ENCODE data around the gene ARHGEF7.
"Not testable (repeated sequence)": the region's sequence is repeated elsewhere in the genome, so short reads cannot be mapped to it uniquely, and the experiment has no call there.

The ARHGEF7 gene

DNA sequence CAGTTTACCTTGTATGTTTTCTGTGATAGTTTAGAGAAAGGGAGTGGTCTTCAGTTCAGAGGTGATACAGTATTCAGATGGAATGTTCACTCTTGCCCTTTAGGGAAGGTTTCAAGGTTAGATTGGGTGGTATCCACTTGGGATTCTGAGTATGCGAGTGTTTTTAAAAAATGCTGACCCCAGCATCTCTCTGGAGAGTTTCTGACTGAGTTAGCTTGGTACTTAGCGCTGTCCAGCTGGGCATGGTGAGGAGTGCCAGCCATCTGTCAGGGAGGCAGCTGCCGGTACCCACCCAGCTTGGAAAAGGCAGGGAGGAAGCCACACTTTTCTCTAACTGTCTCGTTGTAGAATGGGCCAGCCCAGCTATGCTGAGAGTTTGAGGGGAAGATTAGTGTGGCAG lies 63.3 kb downstream of the ARHGEF7 start:
- Histone ChIP-seq H3K36me3 (ENCODE audit: control insufficient read depth, insufficient read depth, low read length) (peaks cover 4% of the 10 kb centered on the region), H3K9me3 (ENCODE audit: control insufficient read depth, low read length) (no peaks in the 10 kb centered on the region), H3K4me1 (ENCODE audit: control insufficient read depth, insufficient read depth, low read length) (peaks cover 11% of the 10 kb centered on the region), H3K27me3 (ENCODE audit: control insufficient read depth, insufficient read depth, low read length) (no peaks in the 10 kb centered on the region), H3K4me3 (ENCODE audit: low read length) (no peak overlapping the region), H3K9ac (ENCODE audit: low read length) (no peak overlapping the region)

DNA sequence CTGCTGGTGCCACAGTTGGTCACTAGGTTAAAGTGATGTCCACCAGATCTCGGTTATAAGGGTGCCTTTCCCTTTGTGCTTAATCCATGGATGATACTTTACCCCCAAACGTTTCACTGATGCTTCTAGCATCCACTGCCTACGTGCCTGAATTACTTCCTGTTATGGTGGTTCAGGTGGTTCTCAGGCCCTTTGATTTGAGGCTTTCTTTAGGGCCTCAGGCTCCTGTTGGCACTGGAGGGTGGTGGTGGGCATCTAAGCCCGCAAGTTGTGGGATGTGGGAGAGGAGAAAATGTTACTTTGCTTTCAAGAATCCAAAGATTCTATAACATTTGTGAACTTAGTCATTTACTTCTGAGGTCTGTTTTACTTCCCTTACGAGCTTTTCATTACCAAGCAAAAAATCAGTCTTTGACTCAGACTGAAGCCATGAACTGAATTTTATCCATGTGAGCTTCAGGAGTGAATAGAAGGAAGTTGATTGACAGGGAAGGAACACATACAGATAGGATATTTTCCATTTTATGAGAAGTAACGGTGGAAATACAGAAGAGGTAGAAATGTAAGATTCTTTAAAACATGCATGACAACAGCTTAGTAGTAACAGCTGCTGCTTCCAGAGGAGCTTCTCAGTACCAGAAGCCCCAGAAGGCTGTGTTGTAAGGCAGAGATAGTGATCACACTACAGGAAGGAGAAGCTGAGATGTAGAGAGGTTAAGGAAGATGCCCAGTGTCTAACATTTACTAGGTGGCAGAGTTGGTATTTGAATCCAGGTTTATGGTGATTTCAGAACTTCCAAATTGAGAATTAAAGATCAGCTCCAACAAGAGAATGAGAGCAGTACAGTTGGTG lies 65.0 kb downstream of the ARHGEF7 start:
- H3K4me3 ChIP-seq (ENCODE audit: low read length) = no peak overlapping the region
- no peaks in the 10 kb centered on the region for H3K9me3 ChIP-seq (ENCODE audit: control insufficient read depth, low read length)
- no peaks in the 10 kb centered on the region for H3K27me3 ChIP-seq (ENCODE audit: control insufficient read depth, insufficient read depth, low read length)
- peaks cover 20% of the 10 kb centered on the region for H3K4me1 ChIP-seq (ENCODE audit: control insufficient read depth, insufficient read depth, low read length)
- H3K36me3 ChIP-seq (ENCODE audit: control insufficient read depth, insufficient read depth, low read length) = peaks cover 4% of the 10 kb centered on the region
- H3K9ac ChIP-seq (ENCODE audit: low read length) = no peak overlapping the region

DNA sequence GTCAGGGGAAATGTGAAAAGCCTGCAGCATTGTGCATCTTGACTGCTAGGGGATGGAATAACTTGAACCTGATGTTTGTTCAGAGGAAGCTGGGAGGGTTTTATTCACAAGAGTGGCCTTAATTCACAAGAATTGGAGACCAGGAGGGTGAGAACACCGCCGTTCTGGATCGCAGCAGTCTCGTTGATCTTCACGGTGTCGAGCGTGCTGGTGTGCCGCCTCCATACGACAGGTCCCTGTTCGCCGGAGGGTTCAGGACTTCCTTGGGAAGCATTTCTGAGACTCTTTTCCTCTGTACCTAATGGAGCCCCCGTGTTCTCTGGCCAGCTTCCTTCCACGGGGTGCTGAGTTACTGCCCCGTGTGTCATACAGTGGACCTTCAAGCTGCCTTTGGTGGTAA lies 66.9 kb downstream of the ARHGEF7 start:
- no peak overlapping the region for H3K9ac ChIP-seq (ENCODE audit: low read length)
- no peaks in the 10 kb centered on the region for H3K27me3 ChIP-seq (ENCODE audit: control insufficient read depth, insufficient read depth, low read length)
- H3K9me3 ChIP-seq (ENCODE audit: control insufficient read depth, low read length) = no peaks in the 10 kb centered on the region
- peaks cover 4% of the 10 kb centered on the region for H3K36me3 ChIP-seq (ENCODE audit: control insufficient read depth, insufficient read depth, low read length)
- H3K4me1 ChIP-seq (ENCODE audit: control insufficient read depth, insufficient read depth, low read length) = peaks cover 23% of the 10 kb centered on the region
- H3K4me3 ChIP-seq (ENCODE audit: low read length) = no peak overlapping the region

DNA sequence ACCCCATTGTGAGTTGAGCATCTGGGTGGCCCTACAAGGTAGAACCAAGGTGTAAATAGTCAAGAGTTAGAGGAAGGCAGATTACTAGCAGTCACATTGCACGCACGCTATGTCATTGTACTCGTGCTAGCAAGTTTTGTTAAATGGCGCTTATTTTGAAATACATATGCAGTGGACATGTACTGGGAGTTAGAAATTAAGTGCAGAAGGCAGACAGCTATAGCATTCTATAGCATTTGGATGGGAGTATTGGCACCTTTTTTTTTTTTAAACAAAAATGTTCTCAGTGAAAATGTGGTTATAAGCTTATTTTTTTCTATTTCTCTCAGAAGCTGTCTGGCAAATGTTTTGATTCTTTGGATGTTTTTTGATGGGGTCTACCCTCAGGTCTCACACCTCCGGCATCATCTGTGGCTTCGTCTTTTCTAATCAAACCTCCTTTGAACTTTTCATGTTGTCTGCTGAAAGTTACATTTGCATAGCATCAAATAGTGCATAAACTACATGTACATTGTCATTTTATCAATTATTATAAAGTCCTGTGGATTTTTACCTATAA lies 68.1 kb downstream of the ARHGEF7 start:
- H3K9me3 ChIP-seq (ENCODE audit: control insufficient read depth, low read length) = no peaks in the 10 kb centered on the region
- H3K4me1 ChIP-seq (ENCODE audit: control insufficient read depth, insufficient read depth, low read length) = peaks cover 22% of the 10 kb centered on the region
- no peak overlapping the region for H3K9ac ChIP-seq (ENCODE audit: low read length)
- no peak overlapping the region for H3K4me3 ChIP-seq (ENCODE audit: low read length)
- no peaks in the 10 kb centered on the region for H3K27me3 ChIP-seq (ENCODE audit: control insufficient read depth, insufficient read depth, low read length)
- no peaks in the 10 kb centered on the region for H3K36me3 ChIP-seq (ENCODE audit: control insufficient read depth, insufficient read depth, low read length)

DNA sequence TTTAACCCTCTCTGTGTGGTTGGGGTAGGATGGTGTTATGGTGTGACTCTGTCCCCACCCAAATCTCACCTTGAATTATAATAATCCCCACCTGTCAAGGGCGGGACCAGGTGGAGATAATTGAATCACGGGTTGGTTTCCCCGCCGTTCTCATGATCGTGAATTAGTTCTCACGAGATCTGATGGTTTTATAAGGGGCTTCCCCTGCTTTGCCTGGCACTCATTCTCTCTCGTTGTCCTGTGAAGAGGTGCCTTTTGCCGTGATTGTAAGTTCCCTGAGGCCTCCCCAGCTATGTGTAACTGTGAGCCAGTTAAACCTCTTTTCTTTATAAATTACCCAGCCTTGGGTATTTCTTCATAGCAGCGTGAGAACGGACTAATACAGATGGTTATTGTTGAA lies 68.8 kb downstream of the ARHGEF7 start:
- Histone ChIP-seq H3K9ac (ENCODE audit: low read length) (no peak overlapping the region), H3K4me3 (ENCODE audit: low read length) (no peak overlapping the region), H3K9me3 (ENCODE audit: control insufficient read depth, low read length) (no peaks in the 10 kb centered on the region), H3K27me3 (ENCODE audit: control insufficient read depth, insufficient read depth, low read length) (no peaks in the 10 kb centered on the region), H3K4me1 (ENCODE audit: control insufficient read depth, insufficient read depth, low read length) (peaks cover 24% of the 10 kb centered on the region), H3K36me3 (ENCODE audit: control insufficient read depth, insufficient read depth, low read length) (no peaks in the 10 kb centered on the region)

DNA sequence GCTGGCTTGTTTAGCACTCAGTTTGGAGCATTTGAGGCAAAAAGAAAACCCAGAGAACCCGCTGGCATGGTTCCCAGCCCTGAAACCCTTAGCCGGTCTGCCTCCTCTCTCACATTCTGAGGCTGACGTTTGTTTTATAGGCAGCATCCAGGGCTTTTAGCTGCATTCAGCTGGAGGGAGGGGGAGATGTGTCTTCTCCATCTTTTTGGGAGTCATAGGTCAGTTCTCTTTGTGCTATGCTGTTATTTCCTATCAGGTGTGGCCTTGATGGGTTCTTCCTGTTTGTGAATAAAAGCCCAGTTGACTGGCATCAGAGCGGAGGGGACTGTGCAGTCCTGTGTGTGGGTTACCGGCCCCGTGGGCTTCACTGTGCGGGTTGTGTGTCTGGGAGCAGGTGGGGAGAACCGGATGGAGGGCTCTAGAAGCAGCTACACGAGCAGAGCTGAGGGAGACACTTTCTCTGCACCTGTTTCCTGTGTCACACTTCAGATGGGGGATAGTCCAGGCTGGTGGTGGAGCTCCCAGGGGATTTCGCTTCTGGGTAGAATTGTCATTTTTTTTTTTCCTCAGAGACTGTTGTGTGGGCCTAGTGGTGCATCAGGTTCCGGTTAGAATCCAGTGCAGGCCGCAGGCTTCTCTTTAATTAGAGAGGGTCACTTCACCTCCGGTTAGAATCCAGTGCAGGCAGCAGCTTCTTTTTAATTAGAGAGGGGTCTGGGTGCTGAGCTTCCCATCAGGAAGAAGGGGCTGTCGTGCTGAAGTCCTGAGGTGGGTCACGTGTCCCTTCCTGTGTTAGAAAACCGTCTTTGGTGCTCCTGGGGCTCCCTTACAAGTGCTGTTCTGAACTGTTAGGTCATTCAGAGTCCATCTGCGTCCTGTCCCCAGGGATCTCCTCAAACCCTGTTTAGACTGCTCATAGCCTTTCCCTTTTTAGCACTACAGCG lies 69.6 kb downstream of the ARHGEF7 start:
- no peak overlapping the region for H3K4me3 ChIP-seq (ENCODE audit: low read length)
- peaks cover 24% of the 10 kb centered on the region for H3K4me1 ChIP-seq (ENCODE audit: control insufficient read depth, insufficient read depth, low read length)
- no peak overlapping the region for H3K9ac ChIP-seq (ENCODE audit: low read length)
- no peaks in the 10 kb centered on the region for H3K27me3 ChIP-seq (ENCODE audit: control insufficient read depth, insufficient read depth, low read length)
- no peaks in the 10 kb centered on the region for H3K9me3 ChIP-seq (ENCODE audit: control insufficient read depth, low read length)
- H3K36me3 ChIP-seq (ENCODE audit: control insufficient read depth, insufficient read depth, low read length) = no peaks in the 10 kb centered on the region

DNA sequence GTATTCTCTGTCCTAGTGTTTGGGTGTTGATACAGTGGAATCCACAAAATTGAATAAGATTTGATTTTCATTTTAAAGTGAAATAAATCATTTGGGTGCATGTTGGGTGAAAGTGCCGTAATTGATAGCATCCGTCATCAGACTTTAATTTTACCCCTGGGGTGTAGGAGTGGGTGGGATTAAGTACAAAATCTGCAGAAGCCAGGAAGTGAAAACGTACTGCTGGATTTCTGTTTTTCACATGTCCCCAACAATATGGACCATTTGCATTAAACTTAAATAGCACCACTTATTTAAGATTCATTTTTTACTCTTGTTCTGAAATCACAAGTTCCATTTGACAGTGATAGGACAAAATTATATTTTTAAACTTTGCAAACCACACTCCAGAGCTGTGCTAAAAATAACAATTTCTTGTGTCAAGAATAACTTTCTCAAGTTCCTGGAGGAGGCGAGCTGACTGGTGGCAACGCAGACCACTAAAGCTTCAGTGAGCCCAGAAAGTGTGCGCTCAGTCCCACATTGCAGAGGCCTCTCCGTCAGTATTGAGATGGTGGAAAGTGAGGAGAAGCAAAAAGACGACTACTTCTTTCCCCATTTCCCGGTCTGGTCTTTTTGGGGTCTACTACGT lies 71.3 kb downstream of the ARHGEF7 start:
- Histone ChIP-seq H3K9me3 (ENCODE audit: control insufficient read depth, low read length) (no peaks in the 10 kb centered on the region), H3K4me1 (ENCODE audit: control insufficient read depth, insufficient read depth, low read length) (peaks cover 24% of the 10 kb centered on the region), H3K36me3 (ENCODE audit: control insufficient read depth, insufficient read depth, low read length) (no peaks in the 10 kb centered on the region), H3K9ac (ENCODE audit: low read length) (no peak overlapping the region), H3K4me3 (ENCODE audit: low read length) (no peak overlapping the region), H3K27me3 (ENCODE audit: control insufficient read depth, insufficient read depth, low read length) (no peaks in the 10 kb centered on the region)

DNA sequence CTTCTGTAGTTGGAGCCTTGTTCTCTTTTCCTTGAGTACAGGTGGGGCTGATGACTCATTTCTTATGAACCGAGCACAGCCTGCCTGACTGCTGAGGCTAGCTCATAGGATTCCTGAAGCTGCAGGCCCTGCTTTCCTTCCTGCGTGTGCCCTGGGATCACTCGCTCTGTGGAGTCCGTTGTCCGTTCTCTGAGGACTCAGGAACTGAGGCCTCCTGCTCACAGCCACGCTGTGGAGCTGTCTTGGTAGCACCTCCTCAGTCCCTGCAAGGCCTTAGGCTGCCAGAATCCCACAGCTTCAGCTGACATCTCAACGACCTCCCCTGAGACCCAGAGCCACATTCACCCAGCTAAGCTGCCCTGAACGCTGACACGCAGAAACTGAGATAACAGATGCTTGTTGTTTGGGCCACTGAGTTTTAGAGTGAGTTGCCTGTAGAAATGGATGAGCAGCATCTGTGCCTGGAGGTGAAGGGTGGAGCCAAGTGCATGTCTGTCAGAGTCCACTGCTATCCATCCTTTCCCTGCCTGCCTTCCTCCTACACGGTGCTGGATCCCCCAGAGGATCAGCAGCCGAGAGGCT lies 72.9 kb downstream of the ARHGEF7 start:
- no peak overlapping the region for H3K9ac ChIP-seq (ENCODE audit: low read length)

DNA sequence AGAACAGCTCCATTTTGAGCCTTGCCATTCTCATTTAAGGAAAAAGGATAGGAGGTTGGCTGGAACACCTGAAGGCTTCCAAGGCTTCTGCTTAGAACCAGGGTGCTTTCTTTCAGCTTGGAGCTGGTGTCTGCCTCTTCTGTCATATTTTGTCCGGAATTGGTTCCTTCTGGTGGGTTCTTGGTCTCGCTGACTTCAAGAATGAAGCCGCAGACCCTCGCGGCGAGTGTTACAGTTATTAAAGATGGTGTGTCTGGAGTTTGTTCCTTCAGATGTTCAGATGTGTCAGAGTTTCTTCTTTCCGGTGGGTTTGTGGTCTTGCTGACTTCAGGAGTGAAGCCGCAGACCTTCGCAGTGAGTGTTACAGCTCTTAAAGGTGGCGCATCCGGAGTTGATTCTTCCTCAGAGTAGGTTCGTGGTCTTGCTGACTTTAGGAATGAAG lies 74.0 kb downstream of the ARHGEF7 start:
- H3K4me3 ChIP-seq (ENCODE audit: low read length); H3K27me3 ChIP-seq (ENCODE audit: control insufficient read depth, insufficient read depth, low read length): not testable (repeated sequence)

More for the DNA sequence above, 72.9 kb downstream of the ARHGEF7 start:
- no peak overlapping the region for H3K4me3 ChIP-seq (ENCODE audit: low read length)
- H3K36me3 ChIP-seq (ENCODE audit: control insufficient read depth, insufficient read depth, low read length) = no peaks in the 10 kb centered on the region
- H3K4me1 ChIP-seq (ENCODE audit: control insufficient read depth, insufficient read depth, low read length) = peaks cover 24% of the 10 kb centered on the region
- H3K27me3 ChIP-seq (ENCODE audit: control insufficient read depth, insufficient read depth, low read length) = no peaks in the 10 kb centered on the region
- H3K9me3 ChIP-seq (ENCODE audit: control insufficient read depth, low read length) = no peaks in the 10 kb centered on the region

DNA sequence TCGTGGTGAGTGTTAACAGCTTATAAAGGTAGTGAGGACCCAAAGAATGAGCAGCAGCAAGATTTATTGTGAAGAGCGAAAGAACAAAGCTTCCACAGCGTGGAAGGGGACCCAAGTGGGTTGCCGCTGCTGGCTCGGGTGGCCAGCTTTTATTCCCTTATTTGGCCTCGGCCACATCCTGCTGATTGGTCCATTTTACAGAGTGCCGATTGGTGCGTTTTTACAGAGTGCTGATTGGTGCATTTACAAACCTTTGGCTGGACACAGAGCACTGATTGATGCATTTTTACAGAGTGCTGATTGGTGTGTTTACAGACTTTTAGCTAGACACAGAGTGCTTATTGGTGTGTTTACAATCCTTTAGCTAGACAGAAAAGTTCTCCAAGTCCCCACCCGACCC lies 74.4 kb downstream of the ARHGEF7 start:
- not testable (repeated sequence) for H3K27me3 ChIP-seq (ENCODE audit: control insufficient read depth, insufficient read depth, low read length); H3K9ac ChIP-seq (ENCODE audit: low read length); H3K36me3 ChIP-seq (ENCODE audit: control insufficient read depth, insufficient read depth, low read length); H3K4me3 ChIP-seq (ENCODE audit: low read length); H3K9me3 ChIP-seq (ENCODE audit: control insufficient read depth, low read length)
- peaks cover 18% of the 10 kb centered on the region for H3K4me1 ChIP-seq (ENCODE audit: control insufficient read depth, insufficient read depth, low read length)

More for the DNA sequence above, 74.0 kb downstream of the ARHGEF7 start:
- not testable (repeated sequence) for H3K36me3 ChIP-seq (ENCODE audit: control insufficient read depth, insufficient read depth, low read length); H3K9ac ChIP-seq (ENCODE audit: low read length); H3K9me3 ChIP-seq (ENCODE audit: control insufficient read depth, low read length)
- H3K4me1 ChIP-seq (ENCODE audit: control insufficient read depth, insufficient read depth, low read length) = peaks cover 22% of the 10 kb centered on the region

DNA sequence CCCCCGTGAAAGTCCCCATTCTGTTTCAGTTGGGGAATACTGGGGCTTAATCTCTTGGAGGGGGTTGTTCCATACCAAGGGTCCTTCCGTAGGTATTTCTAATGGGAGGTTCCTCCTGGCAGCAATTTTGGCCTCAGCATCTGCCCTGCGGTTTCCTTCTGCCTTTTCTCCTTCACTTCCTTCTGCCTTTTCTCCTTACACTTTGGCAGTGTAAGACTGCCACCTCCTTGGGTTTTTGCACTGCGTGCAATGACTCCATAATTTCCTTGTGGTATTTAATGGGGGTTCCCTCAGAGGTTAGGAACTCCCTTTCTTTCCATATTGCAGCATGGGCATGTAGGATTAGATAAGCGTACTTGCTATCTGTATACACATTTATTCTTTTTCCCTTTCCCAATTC lies 78.1 kb downstream of the ARHGEF7 start:
- not testable (repeated sequence) for H3K36me3 ChIP-seq (ENCODE audit: control insufficient read depth, insufficient read depth, low read length); H3K4me3 ChIP-seq (ENCODE audit: low read length); H3K9me3 ChIP-seq (ENCODE audit: control insufficient read depth, low read length); H3K4me1 ChIP-seq (ENCODE audit: control insufficient read depth, insufficient read depth, low read length); H3K27me3 ChIP-seq (ENCODE audit: control insufficient read depth, insufficient read depth, low read length); H3K9ac ChIP-seq (ENCODE audit: low read length)

Data from mucosa of stomach (tissue), 1 donor.